Measurements from ENCODE around the gene CHST7.

GRCh38 chrX:46531442-46531841, 42.1 kb upstream of the CHST7 start:
- TF ChIP-seq CTCF (IDR thresholded peaks at IDR 0.05): no peak
- TF ChIP-seq POLR2A (IDR thresholded peaks at IDR 0.05): no peak
